ENCODE results near the gene ACY1. TPM values are rescaled to one million over a fixed set of nuclear protein-coding genes. Genes with fewer than 3 reads are reported as not detected.

The ACY1 gene
- total RNA-seq, 1 experiment from 2014 or later: 62.6 TPM

DNA sequence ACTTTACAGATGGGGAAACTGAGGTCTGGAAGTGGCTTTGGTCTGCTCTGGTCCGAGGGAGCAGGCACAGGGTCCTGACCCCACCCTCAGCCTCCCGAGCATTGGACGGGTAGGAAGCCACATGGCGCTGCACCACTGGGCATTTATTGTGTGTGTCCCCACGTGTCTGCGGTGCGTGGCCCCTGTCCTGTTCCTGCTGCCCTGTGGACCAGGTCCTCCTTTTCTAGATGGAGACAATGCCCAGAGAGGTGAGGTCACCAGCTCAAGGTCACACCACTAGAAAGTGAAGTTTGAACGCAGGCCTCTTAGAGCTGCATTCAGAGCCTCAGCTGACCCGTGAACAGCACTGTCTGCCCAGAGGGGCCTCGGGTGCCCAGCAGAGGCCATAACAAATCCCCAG, 46.2 kb downstream of the ACY1 start:
- no peak overlapping the region for H4K5ac ChIP-seq (ENCODE audit: insufficient read length, low read depth, low read length)
- H2BK120ac ChIP-seq (ENCODE audit: low read depth, low read length, poor library complexity, severe bottlenecking): no peak overlapping the region
- no peak overlapping the region for H3K14ac ChIP-seq (ENCODE audit: insufficient read depth, low read length)
- no peak overlapping the region for H2BK12ac ChIP-seq (ENCODE audit: insufficient read length, low read depth, low read length)
- H3K23ac ChIP-seq (ENCODE audit: insufficient read length, low read depth, low read length): no peak overlapping the region
- H4K8ac ChIP-seq (replicated peaks; ENCODE audit: insufficient read length, low read depth, low read length): no peak overlapping the region
- no peak overlapping the region for H3K18ac ChIP-seq (ENCODE audit: insufficient read length, low read depth, low read length)
- WGBS (ENCODE audit: extremely low coverage, insufficient read length, low lambda C conversion rate): no CpG with 5 or more reads among the region's 10 CpGs
- H3K9ac ChIP-seq (ENCODE audit: extremely low read depth, insufficient read length, low read length): no peak overlapping the region
- Mint-ChIP-seq H3K9me3 (no peaks in the 10 kb centered on the region), H3K4me3 (no peak overlapping the region), H3K36me3 (ENCODE audit: insufficient read depth in 1 of 3, low read depth in 3 of 3) (no peaks in the 10 kb centered on the region), H3K4me1 (peaks cover 0 to 9% of the 10 kb centered on the region in 2 experiments; a peak in 2 of 4 replicates), H3K27me3 (ENCODE audit: low read depth) (peaks cover 2% of the 10 kb centered on the region), H3K27ac (no peak overlapping the region)
- no peak overlapping the region for H2AK5ac ChIP-seq (ENCODE audit: insufficient read length, low read length)
- H4K91ac ChIP-seq (ENCODE audit: insufficient read length, low read depth, low read length): no peak overlapping the region
- H3K27me3 ChIP-seq (ENCODE audit: insufficient read depth, low read length): no peaks in the 10 kb centered on the region
- H3K9me3 ChIP-seq (ENCODE audit: control insufficient read depth, low read depth, low read length): no peaks in the 10 kb centered on the region
- H3K4me2 ChIP-seq (ENCODE audit: insufficient read depth, insufficient read length, low read length): no peak overlapping the region
- no peak overlapping the region for H2BK20ac ChIP-seq (ENCODE audit: low read depth, low read length, poor library complexity, severe bottlenecking)
- H3K27ac ChIP-seq (ENCODE audit: insufficient read length, low read depth, low read length): no peak overlapping the region
- no peaks in the 10 kb centered on the region for H4K20me1 ChIP-seq (ENCODE audit: control insufficient read depth, insufficient read depth, insufficient read length)
- no peak overlapping the region for H2BK15ac ChIP-seq (ENCODE audit: low read depth, low read length)
- DNase-seq: no peak
- no peak overlapping the region for H3K4ac ChIP-seq (ENCODE audit: low read depth, low read length)
- no peak overlapping the region for H2AFZ ChIP-seq (ENCODE audit: low read length)
- H3K56ac ChIP-seq (ENCODE audit: insufficient read length, low read depth, low read length): no peak overlapping the region
- H3K79me2 ChIP-seq (ENCODE audit: insufficient read depth, low read length): no peaks in the 10 kb centered on the region
- H2BK5ac ChIP-seq (ENCODE audit: insufficient read length, low read length): no peak overlapping the region
- no peak overlapping the region for H3T11ph ChIP-seq (ENCODE audit: low read length)
- H3K4me1 ChIP-seq (ENCODE audit: insufficient read depth, low read length): no peaks in the 10 kb centered on the region
- TF ChIP-seq, protein P1, sequence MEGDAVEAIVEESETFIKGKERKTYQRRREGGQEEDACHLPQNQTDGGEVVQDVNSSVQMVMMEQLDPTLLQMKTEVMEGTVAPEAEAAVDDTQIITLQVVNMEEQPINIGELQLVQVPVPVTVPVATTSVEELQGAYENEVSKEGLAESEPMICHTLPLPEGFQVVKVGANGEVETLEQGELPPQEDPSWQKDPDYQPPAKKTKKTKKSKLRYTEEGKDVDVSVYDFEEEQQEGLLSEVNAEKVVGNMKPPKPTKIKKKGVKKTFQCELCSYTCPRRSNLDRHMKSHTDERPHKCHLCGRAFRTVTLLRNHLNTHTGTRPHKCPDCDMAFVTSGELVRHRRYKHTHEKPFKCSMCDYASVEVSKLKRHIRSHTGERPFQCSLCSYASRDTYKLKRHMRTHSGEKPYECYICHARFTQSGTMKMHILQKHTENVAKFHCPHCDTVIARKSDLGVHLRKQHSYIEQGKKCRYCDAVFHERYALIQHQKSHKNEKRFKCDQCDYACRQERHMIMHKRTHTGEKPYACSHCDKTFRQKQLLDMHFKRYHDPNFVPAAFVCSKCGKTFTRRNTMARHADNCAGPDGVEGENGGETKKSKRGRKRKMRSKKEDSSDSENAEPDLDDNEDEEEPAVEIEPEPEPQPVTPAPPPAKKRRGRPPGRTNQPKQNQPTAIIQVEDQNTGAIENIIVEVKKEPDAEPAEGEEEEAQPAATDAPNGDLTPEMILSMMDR (conservative IDR thresholded peaks at IDR 0.05): no peak
- no peaks in the 10 kb centered on the region for H3K79me1 ChIP-seq (ENCODE audit: insufficient read depth, low read depth, low read length, poor library complexity, severe bottlenecking)
- H3K23me2 ChIP-seq (ENCODE audit: insufficient read length, low read depth, low read length, poor library complexity, severe bottlenecking): no peaks in the 10 kb centered on the region

Data from H9 (cell line).